HepG2 (cell line): Measurements from ENCODE around the gene SRBD1. TPM values are rescaled to one million over a fixed set of nuclear protein-coding genes. Genes with fewer than 3 reads are reported as not detected.

ENCODE experiments used
- ISX ChIP-seq: sonication (generic); formaldehyde crosslinking; conservative IDR thresholded peaks from 2 replicates; pipeline ENCODE4 v1.5.0; 2020; ENCODE audit warnings: missing genetic modification reagents
- MAF1 ChIP-seq: sonication (generic); formaldehyde crosslinking; IDR thresholded peaks from 2 replicates; pipeline ENCODE4 v1.5.0; 2020; ENCODE audit warnings: missing genetic modification reagents, borderline replicate concordance
- NFKBIZ ChIP-seq: IDR thresholded peaks from 2 replicates; pipeline ENCODE4 v1.6.1; 2018; ENCODE audit warnings: missing genetic modification reagents, missing compliant biosample characterization
- PLRG1 ChIP-seq: fragments of 450-650 bp; conservative IDR thresholded peaks from 2 replicates; pipeline ENCODE4 v1.6.1; 2016
- RAD51 ChIP-seq: fragments of 450-650 bp; IDR thresholded peaks from 2 replicates; pipeline ENCODE4 v1.6.1; 2016; ENCODE audit warnings: borderline replicate concordance
- SSRP1 ChIP-seq: IDR thresholded peaks from 2 replicates; pipeline ENCODE4 v1.6.1; 2016; ENCODE audit warnings: control low read depth
- ZKSCAN5 ChIP-seq: sonication (generic); formaldehyde crosslinking; IDR thresholded peaks from 2 replicates; pipeline ENCODE4 v1.5.1; 2020; ENCODE audit warnings: mild to moderate bottlenecking, missing genetic modification reagents
- ZNF446 ChIP-seq: sonication (generic); formaldehyde crosslinking; IDR thresholded peaks from 2 replicates; pipeline ENCODE4 v1.5.0; 2020; ENCODE audit warnings: mild to moderate bottlenecking, missing genetic modification reagents
- ZNF569 ChIP-seq: sonication (generic); formaldehyde crosslinking; IDR thresholded peaks from 2 replicates; pipeline ENCODE4 v1.5.0; 2020; ENCODE audit warnings: mild to moderate bottlenecking, missing genetic modification reagents, moderate library complexity, borderline replicate concordance
- ZNF629 ChIP-seq: sonication (generic); formaldehyde crosslinking; conservative IDR thresholded peaks from 2 replicates; pipeline ENCODE4 v1.5.0; 2020; ENCODE audit warnings: missing genetic modification reagents
- ZNF781 ChIP-seq: sonication (generic); formaldehyde crosslinking; IDR thresholded peaks from 2 replicates; pipeline ENCODE4 v1.5.1; 2020; ENCODE audit warnings: borderline replicate concordance, mild to moderate bottlenecking, missing genetic modification reagents; ENCODE audit errors: not compliant biosample characterization
- polyA plus RNA-seq, 8 experiments: library from polyadenylated mRNA; depleted of rRNA in 3 of 8; stranded (reverse) in 7 of 8; unstranded in 1 of 8; fragments of >200 nt; fragmentation: Illumina TruSeq in 4 of 8; extraction: Trizol in 4 of 8; gene quantifications; 2 replicates each; pipeline versions ENCODE4 v1.2.1 to v1.2.3, GENCODE V29; 2011 to 2016; ENCODE audit warnings: low read depth in 4 of 8, missing spikeins in 1 of 8, mixed read lengths in 1 of 8; ENCODE audit not compliant: insufficient read depth in 1 of 8
- total RNA-seq, 5 experiments: library from RNA; depleted of rRNA; stranded (reverse); fragments of >200 nt; fragmentation: Illumina TruSeq; extraction: Trizol; gene quantifications; 2 replicates each; pipeline ENCODE4 v1.2.3, GENCODE V29; 2016; ENCODE audit warnings: low read depth in 1 of 5
- TF ChIP-seq, protein P1 (sequence below): sonication (generic); formaldehyde crosslinking; conservative IDR thresholded peaks from 2 replicates; pipeline ENCODE4 v1.4.0; 2020; ENCODE audit warnings: mild to moderate bottlenecking, missing genetic modification reagents, moderate library complexity
- TF ChIP-seq, protein P2 (sequence below): sonication (generic); formaldehyde crosslinking; IDR thresholded peaks from 2 replicates; pipeline ENCODE4 v1.4.0; 2020; ENCODE audit warnings: missing genetic modification reagents
- TF ChIP-seq, protein P3 (sequence below): sonication (generic); formaldehyde crosslinking; IDR thresholded peaks from 2 replicates; pipeline ENCODE4 v1.5.0; 2020; ENCODE audit warnings: missing genetic modification reagents
- TF ChIP-seq, protein P4 (sequence below): sonication (generic); formaldehyde crosslinking; IDR thresholded peaks from 2 replicates; pipeline ENCODE4 v1.5.1; 2020; ENCODE audit warnings: missing genetic modification reagents, mild to moderate bottlenecking, borderline replicate concordance
- TF ChIP-seq, protein P5 (sequence below): sonication (generic); IDR thresholded peaks from 2 replicates; pipeline ENCODE4 v1.6.1; 2016; ENCODE audit warnings: low read depth, borderline replicate concordance
- TF ChIP-seq, protein P6 (sequence below): sonication (generic); formaldehyde crosslinking; IDR thresholded peaks from 2 replicates; pipeline ENCODE4 v1.5.1; 2020; ENCODE audit warnings: missing genetic modification reagents, mild to moderate bottlenecking, borderline replicate concordance

Gene SRBD1
- total and polyA plus RNA-seq, 2 of the 13 experiments (the other 11 are each of a cell fraction or from before 2014, with no cell fraction given): 3.2 to 23.9 TPM

DNA sequence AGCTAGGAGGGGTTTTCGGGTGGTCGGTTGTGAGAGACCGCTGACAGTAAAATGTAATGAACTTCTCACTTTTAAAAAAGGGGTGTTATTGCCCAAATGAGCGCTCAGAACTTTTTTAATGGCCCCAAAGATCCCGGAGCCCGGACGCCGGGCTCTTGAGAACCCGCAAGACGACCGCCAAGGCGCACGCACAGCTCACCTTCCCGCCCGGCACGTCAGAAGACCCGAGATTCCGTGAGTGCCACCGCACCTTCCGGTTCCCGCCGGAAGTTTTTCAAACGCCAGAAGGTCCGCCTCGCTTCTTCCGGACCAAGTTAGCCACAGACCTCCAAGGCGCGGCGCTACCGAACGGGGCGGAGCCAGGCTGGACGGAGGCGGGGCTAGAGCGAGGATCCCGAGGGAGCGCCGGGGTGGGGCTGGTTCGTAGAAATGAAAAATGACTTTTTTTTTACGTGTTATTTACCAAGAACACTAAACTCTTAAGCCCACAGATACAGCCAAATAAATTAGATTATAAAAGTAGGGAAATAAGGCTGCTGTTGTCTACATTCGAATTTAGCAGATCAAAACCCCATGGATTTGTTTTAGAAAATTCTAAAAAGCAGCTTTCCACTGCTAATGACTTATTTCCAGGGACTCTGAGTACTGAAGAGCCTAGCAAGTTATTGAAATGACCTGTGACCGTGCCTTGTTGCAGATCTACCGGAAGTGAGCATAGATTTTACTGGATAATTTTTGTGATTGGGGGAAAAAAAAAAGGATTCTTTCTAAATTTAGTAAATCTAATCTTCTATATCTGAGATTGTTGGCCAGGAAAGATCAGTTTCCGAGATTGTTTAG lies at the start of gene SRBD1 (continued):
- TF ChIP-seq, protein P1, sequence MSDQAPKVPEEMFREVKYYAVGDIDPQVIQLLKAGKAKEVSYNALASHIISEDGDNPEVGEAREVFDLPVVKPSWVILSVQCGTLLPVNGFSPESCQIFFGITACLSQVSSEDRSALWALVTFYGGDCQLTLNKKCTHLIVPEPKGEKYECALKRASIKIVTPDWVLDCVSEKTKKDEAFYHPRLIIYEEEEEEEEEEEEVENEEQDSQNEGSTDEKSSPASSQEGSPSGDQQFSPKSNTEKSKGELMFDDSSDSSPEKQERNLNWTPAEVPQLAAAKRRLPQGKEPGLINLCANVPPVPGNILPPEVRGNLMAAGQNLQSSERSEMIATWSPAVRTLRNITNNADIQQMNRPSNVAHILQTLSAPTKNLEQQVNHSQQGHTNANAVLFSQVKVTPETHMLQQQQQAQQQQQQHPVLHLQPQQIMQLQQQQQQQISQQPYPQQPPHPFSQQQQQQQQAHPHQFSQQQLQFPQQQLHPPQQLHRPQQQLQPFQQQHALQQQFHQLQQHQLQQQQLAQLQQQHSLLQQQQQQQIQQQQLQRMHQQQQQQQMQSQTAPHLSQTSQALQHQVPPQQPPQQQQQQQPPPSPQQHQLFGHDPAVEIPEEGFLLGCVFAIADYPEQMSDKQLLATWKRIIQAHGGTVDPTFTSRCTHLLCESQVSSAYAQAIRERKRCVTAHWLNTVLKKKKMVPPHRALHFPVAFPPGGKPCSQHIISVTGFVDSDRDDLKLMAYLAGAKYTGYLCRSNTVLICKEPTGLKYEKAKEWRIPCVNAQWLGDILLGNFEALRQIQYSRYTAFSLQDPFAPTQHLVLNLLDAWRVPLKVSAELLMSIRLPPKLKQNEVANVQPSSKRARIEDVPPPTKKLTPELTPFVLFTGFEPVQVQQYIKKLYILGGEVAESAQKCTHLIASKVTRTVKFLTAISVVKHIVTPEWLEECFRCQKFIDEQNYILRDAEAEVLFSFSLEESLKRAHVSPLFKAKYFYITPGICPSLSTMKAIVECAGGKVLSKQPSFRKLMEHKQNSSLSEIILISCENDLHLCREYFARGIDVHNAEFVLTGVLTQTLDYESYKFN (CRISPR knock-in tag): no peak; the same call in 1 of the 2 replicates
- TF ChIP-seq MAF1 (CRISPR knock-in tag) (no peak), ZNF781 (CRISPR knock-in tag) (no peak), RAD51 (no peak), NFKBIZ (CRISPR knock-in tag) (no peak), ISX (CRISPR knock-in tag) (0 out of 2 replicates have a peak, but pooled peaks have one; percentile 36), ZNF446 (CRISPR knock-in tag) (no peak; the same call in 1 of the 2 replicates), PLRG1 (no peak), ZNF629 (CRISPR knock-in tag) (no peak), ZNF569 (0 out of 2 replicates have a peak, but pooled peaks have one; percentile 41), SSRP1 (no peak), ZKSCAN5 (CRISPR knock-in tag) (no peak)
- TF ChIP-seq, protein P2, sequence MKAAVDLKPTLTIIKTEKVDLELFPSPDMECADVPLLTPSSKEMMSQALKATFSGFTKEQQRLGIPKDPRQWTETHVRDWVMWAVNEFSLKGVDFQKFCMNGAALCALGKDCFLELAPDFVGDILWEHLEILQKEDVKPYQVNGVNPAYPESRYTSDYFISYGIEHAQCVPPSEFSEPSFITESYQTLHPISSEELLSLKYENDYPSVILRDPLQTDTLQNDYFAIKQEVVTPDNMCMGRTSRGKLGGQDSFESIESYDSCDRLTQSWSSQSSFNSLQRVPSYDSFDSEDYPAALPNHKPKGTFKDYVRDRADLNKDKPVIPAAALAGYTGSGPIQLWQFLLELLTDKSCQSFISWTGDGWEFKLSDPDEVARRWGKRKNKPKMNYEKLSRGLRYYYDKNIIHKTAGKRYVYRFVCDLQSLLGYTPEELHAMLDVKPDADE (CRISPR knock-in tag): no peak
- TF ChIP-seq, protein P3, sequence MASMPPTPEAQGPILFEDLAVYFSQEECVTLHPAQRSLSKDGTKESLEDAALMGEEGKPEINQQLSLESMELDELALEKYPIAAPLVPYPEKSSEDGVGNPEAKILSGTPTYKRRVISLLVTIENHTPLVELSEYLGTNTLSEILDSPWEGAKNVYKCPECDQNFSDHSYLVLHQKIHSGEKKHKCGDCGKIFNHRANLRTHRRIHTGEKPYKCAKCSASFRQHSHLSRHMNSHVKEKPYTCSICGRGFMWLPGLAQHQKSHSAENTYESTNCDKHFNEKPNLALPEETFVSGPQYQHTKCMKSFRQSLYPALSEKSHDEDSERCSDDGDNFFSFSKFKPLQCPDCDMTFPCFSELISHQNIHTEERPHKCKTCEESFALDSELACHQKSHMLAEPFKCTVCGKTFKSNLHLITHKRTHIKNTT (CRISPR knock-in tag): no peak
- TF ChIP-seq, protein P4, sequence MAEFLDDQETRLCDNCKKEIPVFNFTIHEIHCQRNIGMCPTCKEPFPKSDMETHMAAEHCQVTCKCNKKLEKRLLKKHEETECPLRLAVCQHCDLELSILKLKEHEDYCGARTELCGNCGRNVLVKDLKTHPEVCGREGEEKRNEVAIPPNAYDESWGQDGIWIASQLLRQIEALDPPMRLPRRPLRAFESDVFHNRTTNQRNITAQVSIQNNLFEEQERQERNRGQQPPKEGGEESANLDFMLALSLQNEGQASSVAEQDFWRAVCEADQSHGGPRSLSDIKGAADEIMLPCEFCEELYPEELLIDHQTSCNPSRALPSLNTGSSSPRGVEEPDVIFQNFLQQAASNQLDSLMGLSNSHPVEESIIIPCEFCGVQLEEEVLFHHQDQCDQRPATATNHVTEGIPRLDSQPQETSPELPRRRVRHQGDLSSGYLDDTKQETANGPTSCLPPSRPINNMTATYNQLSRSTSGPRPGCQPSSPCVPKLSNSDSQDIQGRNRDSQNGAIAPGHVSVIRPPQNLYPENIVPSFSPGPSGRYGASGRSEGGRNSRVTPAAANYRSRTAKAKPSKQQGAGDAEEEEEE (CRISPR knock-in tag): no peak
- TF ChIP-seq, protein P5, sequence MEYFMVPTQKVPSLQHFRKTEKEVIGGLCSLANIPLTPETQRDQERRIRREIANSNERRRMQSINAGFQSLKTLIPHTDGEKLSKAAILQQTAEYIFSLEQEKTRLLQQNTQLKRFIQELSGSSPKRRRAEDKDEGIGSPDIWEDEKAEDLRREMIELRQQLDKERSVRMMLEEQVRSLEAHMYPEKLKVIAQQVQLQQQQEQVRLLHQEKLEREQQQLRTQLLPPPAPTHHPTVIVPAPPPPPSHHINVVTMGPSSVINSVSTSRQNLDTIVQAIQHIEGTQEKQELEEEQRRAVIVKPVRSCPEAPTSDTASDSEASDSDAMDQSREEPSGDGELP: peak; percentile 36; the same call in 1 of the 2 replicates
- TF ChIP-seq, protein P6, sequence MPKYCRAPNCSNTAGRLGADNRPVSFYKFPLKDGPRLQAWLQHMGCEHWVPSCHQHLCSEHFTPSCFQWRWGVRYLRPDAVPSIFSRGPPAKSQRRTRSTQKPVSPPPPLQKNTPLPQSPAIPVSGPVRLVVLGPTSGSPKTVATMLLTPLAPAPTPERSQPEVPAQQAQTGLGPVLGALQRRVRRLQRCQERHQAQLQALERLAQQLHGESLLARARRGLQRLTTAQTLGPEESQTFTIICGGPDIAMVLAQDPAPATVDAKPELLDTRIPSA (CRISPR knock-in tag): 0 out of 2 replicates have a peak, but pooled peaks have one; percentile 41
